Measurements from ENCODE around the gene GPR171.

The GPR171 gene

DNA sequence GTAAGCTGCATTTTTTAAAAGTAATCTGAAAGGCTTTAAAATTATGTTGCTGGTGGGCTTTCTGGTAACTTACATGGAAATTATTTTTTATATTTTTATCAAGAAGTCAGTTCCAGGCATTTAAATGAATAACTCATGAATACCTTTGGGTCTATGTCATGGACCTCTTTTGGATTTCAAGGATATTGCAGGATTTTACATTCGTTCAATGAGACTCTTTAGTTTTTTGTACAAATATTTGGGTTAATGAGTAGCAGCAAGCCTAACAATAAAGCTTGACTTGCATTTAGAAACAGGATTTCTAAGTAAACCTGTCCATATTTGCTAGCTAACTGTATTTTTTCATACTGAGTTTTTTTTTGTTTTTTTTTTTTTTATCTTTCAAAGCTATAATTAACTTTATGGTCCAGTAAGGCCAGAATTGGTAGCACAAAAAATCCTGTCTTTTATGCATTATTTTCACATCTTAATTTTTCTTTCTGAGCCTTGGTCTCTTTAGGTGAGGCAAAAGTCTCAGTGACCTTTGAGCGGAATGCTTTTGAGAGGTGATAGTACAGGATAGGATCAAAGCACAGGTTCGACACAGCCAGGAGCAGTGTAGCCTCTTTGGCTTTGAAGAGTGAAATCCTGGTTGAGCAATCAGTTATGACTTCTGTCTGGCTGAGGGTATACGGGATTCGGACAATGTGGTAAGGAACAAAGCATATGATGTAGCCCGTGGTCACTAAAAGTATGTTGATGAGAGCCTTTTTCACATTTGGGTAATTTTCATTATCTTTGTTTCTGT lies 4.8 kb downstream of the GPR171 start:
- in situ Hi-C loops (cut with MboI; ENCODE audit: low sequenced_read_pairs, unreplicated experiment) = no loop called here
- DNase-seq (ENCODE audit: low spot score) = no peak
- no peak for TF ChIP-seq CTCF (IDR thresholded peaks at IDR 0.05; ENCODE audit: borderline replicate concordance, control extremely low read depth, extremely low read depth, insufficient read depth, missing control alignments)

DNA sequence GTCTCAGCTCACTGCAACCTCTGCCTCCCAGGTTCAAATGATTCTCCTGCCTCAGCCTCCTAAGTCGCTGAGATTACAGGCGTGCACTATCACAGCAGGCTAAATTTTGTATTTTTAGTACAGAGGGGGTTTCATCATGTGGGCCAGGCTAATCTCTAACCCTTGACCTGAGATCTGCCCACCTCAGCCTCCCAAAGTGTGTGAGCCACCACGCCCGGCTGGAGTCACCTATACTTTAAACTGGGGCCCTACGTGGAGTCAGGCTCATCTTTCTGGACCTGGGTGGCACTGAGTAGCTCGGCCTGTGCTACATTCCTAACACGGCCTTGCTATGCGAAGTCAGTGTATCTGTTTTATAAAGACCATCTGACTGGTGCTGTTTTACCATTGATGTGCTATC lies 5.8 kb downstream of the GPR171 start:
- no peak for DNase-seq (ENCODE audit: low spot score)
- no peak for TF ChIP-seq CTCF (IDR thresholded peaks at IDR 0.05; ENCODE audit: borderline replicate concordance, control extremely low read depth, extremely low read depth, insufficient read depth, missing control alignments)
- in situ Hi-C loops (cut with MboI; ENCODE audit: low sequenced_read_pairs, unreplicated experiment) = no loop called here

GRCh38 chr3:151196434-151196833 lies 6.6 kb downstream of the GPR171 start:
- in situ Hi-C loops (cut with MboI; ENCODE audit: low sequenced_read_pairs, unreplicated experiment) = no loop called here
- no peak for DNase-seq (ENCODE audit: low spot score)
- TF ChIP-seq CTCF (IDR thresholded peaks at IDR 0.05; ENCODE audit: borderline replicate concordance, control extremely low read depth, extremely low read depth, insufficient read depth, missing control alignments) = no peak

DNA sequence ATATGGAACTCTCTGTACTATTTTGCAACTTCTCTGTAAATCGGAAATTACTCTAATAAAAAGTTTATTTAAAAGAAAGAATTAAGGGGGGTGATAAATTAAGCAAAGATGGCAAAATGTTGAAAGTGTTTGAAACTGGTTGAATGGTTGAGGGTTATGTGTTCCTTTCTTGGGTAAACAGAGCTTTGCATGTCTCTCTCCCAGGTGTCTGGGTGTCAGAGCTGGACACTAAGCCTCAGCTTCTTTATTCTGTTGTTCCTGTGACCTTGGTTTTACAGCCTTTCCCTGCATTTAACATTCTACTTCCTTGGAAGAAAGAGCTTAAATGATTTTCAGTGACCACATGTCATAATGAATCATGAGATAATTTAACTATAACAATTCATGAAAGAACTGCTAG lies 7.2 kb downstream of the GPR171 start:
- no peak for TF ChIP-seq CTCF (IDR thresholded peaks at IDR 0.05; ENCODE audit: borderline replicate concordance, control extremely low read depth, extremely low read depth, insufficient read depth, missing control alignments)
- in situ Hi-C loops (cut with MboI; ENCODE audit: low sequenced_read_pairs, unreplicated experiment) = no loop called here
- DNase-seq (ENCODE audit: low spot score) = no peak

DNA sequence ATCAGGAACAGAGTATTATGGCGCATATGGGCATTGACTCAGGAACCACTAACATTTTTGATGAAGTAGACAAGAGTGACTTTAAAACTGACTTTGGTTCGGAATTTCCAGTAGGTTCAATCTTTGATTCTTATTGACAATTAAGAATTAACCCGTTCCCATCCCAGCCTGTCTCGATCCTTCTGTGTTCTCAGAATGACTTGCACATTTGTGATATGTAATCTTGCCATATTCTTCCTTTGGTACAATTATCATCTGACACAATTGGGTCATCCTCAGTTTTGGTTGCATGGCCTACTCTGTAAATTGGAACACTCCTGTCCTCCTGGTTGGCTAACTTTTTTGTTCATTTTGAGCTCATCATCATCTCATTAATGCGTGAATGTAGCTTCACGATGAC lies 10.5 kb downstream of the GPR171 start:
- no peak for DNase-seq (ENCODE audit: low spot score)
- no peak for TF ChIP-seq CTCF (IDR thresholded peaks at IDR 0.05; ENCODE audit: borderline replicate concordance, control extremely low read depth, extremely low read depth, insufficient read depth, missing control alignments)
- in situ Hi-C loops (cut with MboI; ENCODE audit: low sequenced_read_pairs, unreplicated experiment) = no loop called here

DNA sequence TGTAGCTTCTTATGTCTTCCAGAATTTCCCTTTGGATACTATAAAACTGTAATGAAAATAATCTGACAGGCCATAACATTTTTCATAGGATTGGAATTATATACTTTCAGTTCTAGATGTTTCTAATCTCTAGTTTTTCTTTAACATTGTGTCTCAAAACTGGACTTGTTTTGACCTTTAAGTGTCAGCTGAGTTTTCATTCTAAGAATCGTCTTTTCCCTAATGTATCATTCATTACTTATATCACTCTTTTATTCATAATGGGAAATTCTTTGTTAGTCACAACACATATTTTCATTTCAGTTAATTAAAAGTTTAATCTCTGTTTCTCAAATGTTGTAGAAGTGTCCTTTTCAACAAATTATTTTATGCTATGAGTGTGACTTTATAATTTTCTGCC lies 11.9 kb downstream of the GPR171 start:
- in situ Hi-C loops (cut with MboI; ENCODE audit: low sequenced_read_pairs, unreplicated experiment) = no loop called here
- TF ChIP-seq CTCF (IDR thresholded peaks at IDR 0.05; ENCODE audit: borderline replicate concordance, control extremely low read depth, extremely low read depth, insufficient read depth, missing control alignments) = no peak

More for the DNA sequence above, 11.9 kb downstream of the GPR171 start:
- no peak for DNase-seq (ENCODE audit: low spot score)
